HG03521 (cell line): ENCODE measurements around the gene DCAF8L2.
"Not testable (repeated sequence)": the region's sequence is repeated elsewhere in the genome, so short reads cannot be mapped to it uniquely, and the experiment has no call there.

Source experiments
- ATAC-seq: cut with Tn5 transposase; IDR thresholded peaks from one replicate; pipeline ENCODE4 v1.9.1; 2021; ENCODE audit warnings: mild to moderate bottlenecking, moderate library complexity; ENCODE audit not compliant: unreplicated experiment

DCAF8L2 gene

DNA sequence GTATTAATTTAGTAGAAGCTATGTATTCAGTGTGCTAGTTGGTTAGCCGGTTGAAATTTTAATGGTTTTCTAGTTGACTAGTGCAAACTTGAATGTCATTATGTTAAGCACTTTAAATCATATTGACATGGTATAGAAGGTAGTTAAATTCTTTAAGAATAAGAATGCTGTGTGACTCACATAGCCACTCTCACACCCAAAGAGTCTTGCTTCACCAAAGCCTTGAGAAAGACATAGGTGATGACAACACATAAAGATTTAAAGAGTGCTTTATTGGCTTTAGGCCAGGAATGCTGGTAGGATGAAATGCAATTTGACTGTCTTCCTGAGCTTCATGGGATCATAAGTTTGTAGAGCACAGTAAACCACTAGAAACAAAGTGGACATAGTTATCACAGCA lies 85.3 kb downstream of the DCAF8L2 start:
- ATAC-seq = no peak

DNA sequence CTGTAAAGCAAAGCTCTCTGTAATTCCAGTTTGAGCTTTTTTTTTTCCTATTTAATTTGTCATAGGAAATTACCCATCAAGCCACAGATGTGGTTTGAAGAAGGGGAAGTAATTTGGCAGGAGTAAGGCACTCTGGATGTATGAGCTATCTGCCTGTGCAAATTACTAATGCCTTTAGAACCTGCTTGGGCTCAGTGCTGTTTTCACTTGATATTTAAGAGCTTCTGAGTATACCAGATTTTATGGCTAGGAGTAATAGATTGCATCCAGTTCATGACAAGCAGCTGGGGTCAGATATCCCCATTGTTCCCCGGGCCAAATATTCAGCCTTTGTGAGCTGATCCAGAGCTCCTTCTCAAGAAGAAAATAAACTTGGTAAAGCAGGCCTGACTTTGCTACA lies 89.1 kb downstream of the DCAF8L2 start:
- no peak for ATAC-seq

DNA sequence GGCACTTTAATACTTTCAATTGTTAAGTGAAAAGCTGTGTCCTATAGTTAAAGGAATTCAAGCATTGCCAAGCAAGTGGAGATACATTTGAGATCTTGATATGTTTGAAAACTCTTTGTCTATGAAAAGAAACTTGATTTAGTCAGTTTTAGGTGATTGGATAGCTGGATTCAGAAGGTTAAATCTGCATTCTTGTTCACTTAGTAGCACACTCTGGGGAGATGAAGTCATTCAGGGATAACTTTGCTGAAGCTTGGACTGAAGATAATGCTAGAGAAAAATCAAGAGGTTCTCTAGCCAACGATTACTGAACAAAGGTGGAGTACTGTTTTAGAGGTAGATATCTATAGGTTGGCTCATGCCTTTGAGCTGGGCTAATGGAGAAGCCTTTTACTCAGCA lies 90.6 kb downstream of the DCAF8L2 start:
- ATAC-seq = no peak

DNA sequence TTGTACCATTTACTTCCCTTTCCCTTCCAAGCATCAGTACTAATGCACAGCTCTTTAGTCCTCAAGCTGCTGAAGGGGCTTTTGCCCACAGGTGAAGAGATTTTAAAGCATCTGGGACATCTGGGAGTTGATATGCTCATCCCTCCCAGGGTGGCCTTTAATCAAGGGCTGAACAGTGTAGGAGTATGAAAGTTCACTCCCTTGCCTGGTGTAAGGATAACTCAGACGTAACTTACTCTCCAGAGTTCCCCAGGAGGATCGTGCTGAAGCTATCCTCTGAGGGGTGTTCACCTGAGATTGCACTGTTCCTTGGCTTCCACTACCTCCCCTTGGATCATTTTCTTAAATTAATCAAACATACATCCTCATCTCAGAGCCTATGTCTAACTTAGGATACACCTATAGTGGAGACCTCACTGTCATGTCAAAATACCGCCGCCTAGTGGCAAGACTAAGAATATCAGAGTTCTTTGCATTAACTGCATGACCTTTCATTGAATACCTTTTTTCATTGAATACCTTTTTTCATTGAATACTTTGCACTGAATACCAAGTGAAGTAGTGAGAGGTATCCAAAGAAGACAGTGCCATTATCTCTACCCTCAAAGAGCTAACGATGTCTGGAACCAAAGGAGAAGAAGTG lies 93.5 kb downstream of the DCAF8L2 start:
- ATAC-seq = not testable (repeated sequence)

DNA sequence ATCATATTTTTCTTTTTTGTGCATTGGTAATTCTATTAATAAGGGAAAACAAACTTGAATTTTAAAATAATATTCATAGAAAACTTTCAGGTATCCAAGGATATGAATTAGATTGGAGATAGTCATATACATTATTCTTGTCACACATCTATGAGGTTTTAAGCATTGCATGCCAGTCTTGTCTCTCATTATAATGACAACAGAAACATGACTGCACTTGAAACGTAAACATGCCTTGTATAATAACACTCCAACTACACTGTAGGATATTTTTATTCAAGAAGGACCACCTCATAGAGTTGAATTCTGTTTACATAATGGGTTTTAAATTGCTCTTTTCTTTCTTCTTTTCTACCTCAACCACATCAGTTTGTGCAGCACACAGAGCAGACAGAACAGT lies 104.5 kb downstream of the DCAF8L2 start:
- ATAC-seq = no peak

DNA sequence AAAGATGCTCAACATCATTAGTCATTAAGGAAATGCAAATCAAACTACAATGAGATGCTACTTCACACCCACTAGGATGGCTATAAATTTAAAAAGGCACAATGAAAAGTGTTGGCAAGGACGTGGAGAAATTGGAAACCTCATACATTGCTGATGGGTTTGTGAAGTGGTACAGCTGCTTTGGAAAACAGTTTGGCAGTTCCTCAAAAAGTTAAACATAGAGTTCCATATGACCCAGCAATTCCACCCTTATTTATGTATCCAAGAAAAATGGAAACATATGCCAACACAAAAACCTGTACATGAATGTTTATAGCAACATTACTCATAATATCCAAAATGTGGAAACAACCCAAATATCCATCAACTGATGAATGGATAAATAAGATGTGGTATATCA lies 116.4 kb downstream of the DCAF8L2 start:
- ATAC-seq = no peak

DNA sequence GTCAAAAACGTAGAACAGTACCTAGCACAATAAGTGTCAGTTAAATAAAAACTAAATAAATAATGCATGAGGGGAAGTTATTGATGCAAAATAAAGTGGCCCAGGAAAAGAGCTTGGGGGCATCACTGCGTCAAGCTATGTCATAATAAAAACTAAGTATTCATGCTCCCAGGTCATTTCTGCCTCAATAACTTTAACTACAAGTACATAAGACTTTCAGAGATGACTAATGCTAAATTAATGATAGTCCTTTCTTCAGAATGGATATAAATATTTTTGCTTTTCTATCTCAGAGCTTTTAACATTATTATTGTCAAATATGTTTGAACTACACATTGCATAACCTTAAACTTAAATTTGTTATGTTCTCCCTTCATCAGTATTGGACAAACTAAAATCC lies 125.5 kb downstream of the DCAF8L2 start:
- no peak for ATAC-seq

DNA sequence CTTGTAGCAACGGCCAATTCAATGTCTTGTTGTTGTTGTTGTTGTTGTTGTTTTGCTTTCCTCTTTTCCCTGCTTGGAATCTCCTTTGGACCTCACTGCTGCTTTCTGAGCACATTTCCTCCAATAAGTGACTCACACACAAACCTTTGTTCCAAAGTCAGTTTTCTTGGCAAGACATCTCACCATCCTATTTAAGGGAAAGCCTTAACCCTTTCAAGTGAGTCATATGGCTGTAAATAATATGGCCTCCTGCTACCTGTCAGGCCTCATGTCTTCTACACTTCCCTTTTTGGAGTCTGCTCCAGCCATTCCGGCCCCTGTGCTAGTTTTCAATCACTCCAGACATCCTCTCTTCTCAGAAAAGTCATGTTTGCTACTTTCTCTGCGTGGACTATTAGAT lies 138.1 kb downstream of the DCAF8L2 start:
- ATAC-seq = no peak

DNA sequence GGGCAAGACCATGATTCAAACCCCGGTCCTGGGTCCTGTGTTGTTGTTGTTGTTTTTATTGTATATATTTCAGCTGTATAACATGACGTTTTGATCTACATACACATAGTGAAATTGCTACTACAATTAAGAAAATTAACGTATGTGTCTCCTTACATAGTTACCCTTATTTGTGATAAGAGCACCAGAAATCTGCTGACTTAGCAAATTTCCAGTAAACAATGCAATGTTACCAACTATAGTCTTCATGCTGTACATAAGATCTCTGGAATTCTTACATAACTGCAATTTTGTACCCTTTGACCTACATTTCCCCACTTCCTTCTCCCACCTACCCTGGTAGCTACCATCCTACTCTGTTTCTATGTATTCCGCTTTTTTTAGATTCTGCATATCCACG lies 141.8 kb downstream of the DCAF8L2 start:
- no peak for ATAC-seq

DNA sequence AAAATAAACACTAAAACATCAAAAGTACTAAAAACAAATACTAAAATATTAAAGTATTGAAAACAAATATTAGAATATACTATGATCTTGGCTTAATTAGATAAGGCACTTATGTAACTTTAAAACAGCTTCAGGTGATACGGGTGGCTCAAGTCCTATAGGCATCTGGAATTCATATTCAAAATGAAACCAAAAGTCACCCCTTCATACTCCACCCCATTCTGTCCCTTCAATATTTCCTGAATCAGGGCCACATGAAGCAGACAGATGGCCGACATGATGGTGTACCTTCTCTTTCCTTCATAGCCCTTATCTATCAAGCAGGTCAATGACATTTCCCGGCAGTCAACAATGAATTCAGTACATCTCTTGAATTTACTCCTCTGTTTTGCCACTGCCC lies 145.8 kb downstream of the DCAF8L2 start:
- ATAC-seq = no peak

DNA sequence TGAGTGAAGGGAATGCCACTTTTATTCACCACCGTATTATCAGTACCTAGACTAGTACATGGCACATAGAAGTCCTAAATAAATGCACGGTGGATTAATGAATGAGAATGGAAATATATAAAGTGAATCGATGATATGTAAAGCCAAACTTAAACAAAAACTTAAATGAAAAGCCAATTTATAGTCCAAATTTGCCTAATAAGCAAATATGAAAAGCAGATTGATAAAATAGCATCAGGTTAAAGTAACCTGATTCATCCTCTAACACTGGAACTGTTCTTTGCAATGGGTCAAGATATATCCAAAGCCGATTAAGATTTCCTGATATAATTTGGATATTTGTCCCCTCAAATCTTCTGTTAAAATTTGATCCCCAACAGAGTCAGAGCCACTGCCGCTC lies 150.8 kb downstream of the DCAF8L2 start:
- no peak for ATAC-seq

DNA sequence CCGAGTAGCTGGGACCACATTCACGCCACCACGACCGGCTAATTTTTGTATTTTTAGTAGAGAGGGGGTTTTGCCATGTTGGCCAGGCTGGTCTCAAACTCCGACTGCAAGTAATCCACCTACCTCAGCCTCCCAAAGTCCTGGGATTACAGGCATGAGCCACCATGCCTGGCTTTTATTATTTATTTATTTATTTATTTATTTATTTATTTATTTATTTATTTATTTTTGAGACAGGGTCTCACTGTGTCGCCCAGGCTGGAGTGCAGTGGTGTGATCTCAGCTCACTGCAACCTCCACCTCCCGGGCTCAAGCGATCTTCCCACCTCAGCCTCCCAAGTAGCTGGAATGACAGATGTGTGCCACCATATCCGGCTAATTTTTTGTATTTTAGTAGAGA lies 153.4 kb downstream of the DCAF8L2 start:
- not testable (repeated sequence) for ATAC-seq

DNA sequence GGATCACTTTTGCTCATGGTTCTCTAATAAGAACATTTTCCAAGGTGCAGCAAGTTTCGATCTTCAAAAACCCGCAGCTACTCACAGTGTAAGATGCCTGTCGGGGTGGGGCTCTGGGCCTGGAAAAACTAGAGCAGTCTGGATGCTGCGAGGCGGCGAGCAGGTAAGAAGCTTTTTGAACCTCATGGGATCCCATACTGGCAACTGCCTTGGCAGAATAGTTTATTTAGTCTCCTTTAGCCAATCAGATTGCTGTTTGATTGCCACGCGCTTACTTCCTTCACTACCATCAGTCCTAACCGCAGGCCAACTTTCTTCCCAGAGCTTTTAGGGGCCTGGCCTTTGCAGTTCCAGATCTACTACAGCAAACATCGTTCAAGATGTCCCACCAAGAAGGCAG lies 156.4 kb downstream of the DCAF8L2 start:
- ATAC-seq = no peak

DNA sequence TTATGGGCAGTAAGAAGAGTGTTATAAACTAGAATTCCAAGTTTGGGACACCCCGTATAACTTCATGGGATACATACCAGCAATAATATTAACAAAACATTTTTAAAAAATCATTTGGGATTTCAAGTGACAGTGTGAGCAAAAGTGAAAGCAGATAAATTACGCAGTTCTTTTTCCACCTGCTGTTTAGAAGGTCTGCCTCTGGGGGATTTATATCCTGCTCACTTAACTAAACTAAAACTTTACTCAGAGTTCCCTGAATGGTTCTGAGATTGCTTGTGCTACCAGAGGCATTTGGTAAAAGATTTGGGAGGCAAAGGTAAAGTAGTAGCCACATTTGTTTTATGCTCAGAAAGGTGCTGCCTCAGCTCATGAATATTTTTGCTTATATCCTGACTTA lies 160.2 kb downstream of the DCAF8L2 start:
- not testable (repeated sequence) for ATAC-seq

DNA sequence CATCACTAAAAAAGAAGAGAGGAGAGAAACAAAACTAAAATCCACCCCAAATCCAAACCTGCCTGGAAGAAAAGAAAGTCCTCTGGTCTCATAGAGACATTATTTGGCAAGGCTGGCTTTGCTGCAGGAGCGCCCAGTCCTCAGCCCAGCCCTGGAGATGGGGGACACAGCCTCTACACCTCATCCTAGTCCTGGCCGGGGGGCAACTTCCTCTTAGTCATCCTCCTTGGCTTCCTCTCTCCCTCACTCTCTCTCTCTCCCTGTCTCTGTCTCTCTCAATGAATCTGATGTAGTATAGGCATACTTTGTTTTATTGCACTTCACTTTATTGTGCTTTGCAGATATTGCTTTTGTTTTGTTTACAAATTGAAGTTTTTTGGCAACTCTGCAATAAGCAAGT lies 161.8 kb downstream of the DCAF8L2 start:
- ATAC-seq = no peak

DNA sequence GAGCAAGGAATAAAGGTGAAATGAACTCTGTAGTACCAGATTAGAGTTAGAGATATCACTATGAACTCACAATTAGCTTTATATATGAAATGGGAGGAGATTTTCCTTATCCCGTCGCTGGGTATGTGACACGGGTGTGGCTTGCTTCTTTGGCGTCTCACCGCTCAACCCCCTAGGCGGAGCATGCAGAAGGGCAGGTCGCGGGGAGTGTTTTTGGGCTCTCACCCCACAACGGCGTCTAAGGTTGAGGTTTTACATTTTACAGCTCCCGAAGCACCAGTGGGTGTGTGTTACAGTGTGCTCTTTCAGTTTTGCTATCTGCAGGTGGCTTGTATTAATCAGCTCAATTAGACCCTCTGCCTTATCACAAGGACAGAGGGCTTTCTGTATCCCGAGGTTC lies 175.6 kb downstream of the DCAF8L2 start:
- ATAC-seq = no peak

DNA sequence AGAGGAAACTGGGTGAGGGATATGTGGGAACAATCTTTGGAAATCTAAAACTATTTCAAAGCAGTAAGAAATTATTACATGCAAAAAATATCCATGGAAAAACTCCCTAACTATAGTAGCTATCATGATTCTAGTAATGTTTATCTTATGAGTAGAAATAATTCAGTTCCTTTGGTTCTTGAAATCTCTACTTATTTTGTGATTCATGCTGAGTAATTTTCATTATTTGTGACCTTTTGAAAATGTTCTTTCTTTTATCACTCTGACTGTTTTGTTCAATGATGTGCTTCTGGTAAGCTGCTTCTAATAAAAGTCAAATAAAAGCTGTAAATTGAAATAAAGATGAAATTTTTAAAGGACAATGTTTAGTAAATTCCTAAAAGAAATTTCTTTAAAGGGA lies 177.2 kb downstream of the DCAF8L2 start:
- no peak for ATAC-seq

DNA sequence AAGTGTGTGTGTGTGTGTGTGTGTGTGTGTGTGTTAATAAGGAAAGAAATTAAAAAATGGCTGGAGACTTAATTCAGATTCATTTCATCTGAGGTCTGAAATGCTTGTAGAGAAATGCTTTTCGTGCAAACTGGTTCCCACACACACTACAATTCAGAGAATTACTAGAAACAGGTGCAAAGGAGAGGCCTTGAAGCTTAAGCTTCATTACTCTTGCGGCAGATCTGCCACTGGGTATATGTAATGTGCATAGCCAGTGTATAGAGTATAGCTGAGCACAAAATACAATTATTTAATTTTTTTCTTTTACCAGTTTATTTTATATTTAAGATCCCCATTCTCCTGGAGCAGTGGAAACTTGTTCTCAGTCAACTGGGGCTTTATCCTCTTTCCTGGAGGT lies 185.8 kb downstream of the DCAF8L2 start:
- no peak for ATAC-seq

DNA sequence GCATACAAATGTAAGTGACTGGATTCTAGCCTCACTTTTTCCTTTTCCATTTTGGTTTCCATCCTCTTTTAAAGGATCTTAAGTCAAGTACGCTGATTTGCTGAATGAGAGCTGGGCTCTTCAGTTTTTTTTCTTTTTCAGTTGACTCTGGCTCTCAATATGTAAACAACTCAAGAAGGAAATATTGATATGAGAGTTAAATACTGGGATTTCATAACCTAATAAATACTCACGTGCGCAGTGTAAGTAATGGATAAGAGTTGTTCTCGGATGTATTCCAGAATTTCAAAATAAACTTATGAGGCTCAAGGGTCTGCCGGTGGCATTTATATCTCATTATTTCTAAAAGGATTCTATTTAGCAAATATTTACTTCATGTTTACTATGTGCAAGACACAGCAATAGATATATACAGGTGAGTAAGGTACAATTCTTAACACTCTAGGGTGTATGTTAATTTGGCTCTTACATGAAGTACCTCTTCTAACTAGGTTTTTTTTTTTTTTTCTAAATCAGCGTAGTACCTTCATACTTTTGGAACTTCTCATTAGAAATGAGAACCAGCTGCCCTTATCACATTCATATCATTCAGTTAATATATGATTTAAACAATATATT lies 206.6 kb downstream of the DCAF8L2 start:
- ATAC-seq = no peak

DNA sequence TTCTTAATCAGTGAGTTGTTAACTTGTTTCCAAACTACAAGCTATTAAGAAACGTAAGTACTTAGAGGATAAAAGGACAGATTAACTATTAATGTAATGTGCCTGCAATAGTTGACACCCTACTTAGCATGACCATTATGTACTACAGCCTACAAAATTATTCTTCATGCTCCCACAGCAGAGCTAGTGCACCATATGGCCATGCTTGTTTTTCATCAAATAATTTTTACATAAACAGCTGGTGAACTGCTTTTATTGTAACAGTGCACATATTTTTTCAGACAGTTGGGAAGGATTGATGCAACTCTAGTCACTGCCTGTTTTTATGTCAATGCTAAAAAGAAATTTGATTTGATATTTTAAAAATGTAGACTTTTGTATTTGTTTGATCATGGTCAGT lies 207.4 kb downstream of the DCAF8L2 start:
- ATAC-seq = no peak
